Endothelial cell of umbilical vein (primary cell): ENCODE data around the gene CENATAC. TPM values are rescaled to one million over a fixed set of nuclear protein-coding genes. Genes with fewer than 3 reads are reported as not detected.

Experiments
- BruUV-seq: library from RNA; stranded (reverse); fragments of 400-500 nt; replicated peaks from 2 replicates; lab custom pipeline; 2021; lab: Mats Ljungman, UMichigan
- CTCF ChIA-PET: fragments of 300-600, 350-600 bp; sonication (Branson Sonifier 250); formaldehyde crosslinking; loops from one replicate; lab custom pipeline; 2021; ENCODE audit warnings: antibody characterized with exemption, inconsistent platforms; lab: Charles Lee
- POLR2A ChIA-PET: fragments of 300-600, 350-600 bp; sonication (Branson Sonifier 250); formaldehyde crosslinking; loops from one replicate; lab custom pipeline; 2021; ENCODE audit warnings: antibody characterized with exemption, inconsistent platforms; lab: Charles Lee
- DNase-seq: peaks from one replicate; pipeline ENCODE4 v3.0.0-alpha.2; 2011; ENCODE audit warnings: low read depth, low spot score
- FAIRE-seq: peaks from 2 replicates; lab custom pipeline; 2011; peaks lifted over from hg19 to GRCh38; lab: Jason Lieb, UNC
- H2AFZ ChIP-seq: 2 replicates; pipeline ENCODE4 v1.6.0; 2012; ENCODE audit warnings: low read depth, low read length, control low read depth, inconsistent platforms
- H3K27ac ChIP-seq: 2 replicates; pipeline ENCODE4 v1.5.1; 2011; ENCODE audit warnings: low read depth, mild to moderate bottlenecking, control low read depth, low read length, moderate library complexity; ENCODE audit not compliant: insufficient read depth
- H3K27me3 ChIP-seq, 2 experiments: 2 replicates each; pipeline versions ENCODE4 v1.6.0 to v1.6.1; 2011; ENCODE audit warnings: low read length in 2 of 2, mixed read lengths in 1 of 2; ENCODE audit not compliant: control insufficient read depth in 2 of 2, insufficient read depth in 2 of 2
- H3K36me3 ChIP-seq, 2 experiments: 2 replicates in 1 of 2; 3 replicates in 1 of 2; pipeline ENCODE4 v1.5.1; 2011; ENCODE audit warnings: low read length in 2 of 2, mild to moderate bottlenecking in 1 of 2, moderate library complexity in 1 of 2; ENCODE audit not compliant: control insufficient read depth in 2 of 2, insufficient read depth in 2 of 2; ENCODE audit errors: extremely low read depth in 1 of 2
- H3K4me1 ChIP-seq: 3 replicates; pipeline ENCODE4 v1.5.1; 2011; ENCODE audit warnings: mild to moderate bottlenecking, low read length; ENCODE audit not compliant: control insufficient read depth, insufficient read depth; ENCODE audit errors: extremely low read depth
- H3K4me2 ChIP-seq: 2 replicates; pipeline ENCODE4 v1.6.1; 2011; ENCODE audit warnings: low read length, control low read depth, mixed read lengths; ENCODE audit not compliant: insufficient read depth
- H3K4me3 ChIP-seq, 3 experiments: fragments of 200-600 bp in 1 of 3; sonication (generic), shearing (Covaris generic) in 1 of 3; replicated peaks in 1 of 3; 2 replicates each; pipeline ENCODE4 v1.5.1; 2011 to 2016; ENCODE audit warnings: control low read depth in 3 of 3, low read length in 3 of 3, mild to moderate bottlenecking in 2 of 3, inconsistent platforms in 1 of 3, low read depth in 1 of 3, moderate library complexity in 1 of 3; ENCODE audit not compliant: insufficient read depth in 1 of 3
- H3K79me2 ChIP-seq: 2 replicates; pipeline ENCODE4 v1.6.0; 2012; ENCODE audit warnings: low read length, inconsistent platforms; ENCODE audit not compliant: control insufficient read depth, insufficient read depth
- H3K9ac ChIP-seq: replicated peaks from 2 replicates; pipeline ENCODE3; 2011; ENCODE audit warnings: low read length, control low read depth; ENCODE audit not compliant: insufficient read depth; ENCODE audit errors: extremely low read depth
- H3K9me1 ChIP-seq: replicated peaks from 3 replicates; pipeline ENCODE4 v1.6.0; 2011; ENCODE audit warnings: mild to moderate bottlenecking, low read length; ENCODE audit not compliant: control insufficient read depth, insufficient read depth; ENCODE audit errors: extremely low read depth
- H3K9me3 ChIP-seq: replicated peaks from 2 replicates; pipeline ENCODE4 v1.5.1; 2012; ENCODE audit warnings: low read length, inconsistent platforms; ENCODE audit not compliant: control insufficient read depth, insufficient read depth
- H4K20me1 ChIP-seq: replicated peaks from 2 replicates; pipeline ENCODE3; 2011; ENCODE audit warnings: mild to moderate bottlenecking, low read length; ENCODE audit not compliant: control insufficient read depth, insufficient read depth; ENCODE audit errors: extremely low read depth
- EZH2 ChIP-seq: IDR thresholded peaks from 2 replicates; pipeline ENCODE4 v1.6.1; 2012; ENCODE audit warnings: borderline replicate concordance, low read depth, mild to moderate bottlenecking, moderate library complexity, low read length, inconsistent platforms; ENCODE audit not compliant: severe bottlenecking
- GATA2 ChIP-seq: IDR thresholded peaks from 2 replicates; pipeline ENCODE4 v1.7.0; 2011; ENCODE audit warnings: low read depth, mild to moderate bottlenecking, moderate library complexity, mixed read lengths, low read length; ENCODE audit not compliant: insufficient read length, insufficient read depth
- JUN ChIP-seq: IDR thresholded peaks from 2 replicates; pipeline ENCODE4 v1.6.1; 2011; ENCODE audit warnings: borderline replicate concordance, low read depth; ENCODE audit not compliant: insufficient read length, insufficient read depth
- POLR2AphosphoS5 ChIP-seq: IDR thresholded peaks from 2 replicates; pipeline ENCODE4 v1.6.1; 2012; ENCODE audit warnings: low read depth, mild to moderate bottlenecking, control low read depth, low read length, moderate library complexity; ENCODE audit not compliant: insufficient read depth
- dilution Hi-C: fragments of 300-500 bp; cut with MboI; formaldehyde crosslinking; loops from one replicate; pipeline ENCODE4 v1.15.0; 2019; ENCODE audit warnings: low sequenced_read_pairs; ENCODE audit not compliant: extremely low pct_ligation_motif_present
- intact Hi-C: fragments of 100-400 bp; cut with micrococcal nuclease; formaldehyde crosslinking; loops from one replicate; pipeline ENCODE4 v1.10.0; 2022
- microRNA-seq: library from miRNA; unstranded; fragments of <30 nt; microRNA quantifications from one replicate; pipeline ENCODE4 v1.2.0, GENCODE V29; 2021; ENCODE audit warnings: borderline number of aligned reads, borderline replicate concordance
- polyA plus RNA-seq, 4 experiments: library from polyadenylated mRNA; depleted of rRNA in 3 of 4; stranded (reverse) in 3 of 4; unstranded in 1 of 4; fragments of >200 nt; gene quantifications; 2 replicates each; pipeline versions ENCODE4 v1.2.1 to v1.2.3, GENCODE V29; 2011 to 2012; ENCODE audit warnings: missing spikeins in 1 of 4
- small RNA-seq: library from RNA; depleted of rRNA; stranded (forward); fragments of <200 nt; gene quantifications from one replicate; pipeline ENCODE3, GENCODE V24; 2012; ENCODE audit warnings: low replicate concordance, low read depth; ENCODE audit not compliant: insufficient read depth, insufficient read length
- total RNA-seq: library from RNA; stranded (reverse); gene quantifications from 2 replicates; pipeline ENCODE4 v1.2.3, GENCODE V29; 2021
- TF ChIP-seq, protein P1 (sequence below), 2 donors: IDR thresholded peaks; 1 replicate in 1 of 2; 2 replicates in 1 of 2; pipeline ENCODE4 v1.5.1; 2011; ENCODE audit warnings: low read length in 2 of 2, mild to moderate bottlenecking in 2 of 2, moderate library complexity in 2 of 2, control low read depth in 1 of 2, inconsistent platforms in 1 of 2, low read depth in 1 of 2; ENCODE audit not compliant: insufficient read depth in 1 of 2; ENCODE audit errors: extremely low read depth in 1 of 2

The CENATAC gene
- total and polyA plus RNA-seq, 2 donors (not counting 3 experiments of a cell fraction or from before 2014, with no cell fraction given) = 14.2 to 41.8 TPM

GRCh38 chr11:119062779-119063178 is 64.8 kb downstream of the CENATAC start:
- Histone ChIP-seq H2AFZ (no peak overlapping the region), H3K9me1 (no peaks in the 10 kb centered on the region), H3K27me3 (no peaks in the 10 kb centered on the region), H3K9me3 (no peaks in the 10 kb centered on the region), H3K36me3 (no peaks in the 10 kb centered on the region), H3K79me2 (peaks cover under 1% of the 10 kb centered on the region), H3K27ac (no peak overlapping the region), H3K4me3 (no peak overlapping the region), H3K9ac (no peak overlapping the region), H3K4me2 (no peak overlapping the region), H3K4me1 (peaks cover 2% of the 10 kb centered on the region), H4K20me1 (no peaks in the 10 kb centered on the region)
- no TSS peak for BruUV-seq
- no peak for TF ChIP-seq EZH2
- no peak for TF ChIP-seq JUN
- FAIRE-seq = peak; percentile 4
- ChIA-PET CTCF (interaction anchor here (0.9 to 1.1 kb wide), 2 partner anchors 31 to 40 kb away, joined by 3 read pairs; no protein-coding TSS in a partner anchor), POLR2A (no interaction called here)
- DNase-seq = no peak
- intact Hi-C loops = no loop called here
- dilution Hi-C loops = no loop called here

GRCh38 chr11:119065369-119065768 is 67.4 kb downstream of the CENATAC start:
- no TSS peak for BruUV-seq
- Histone ChIP-seq H3K9me1 (no peaks in the 10 kb centered on the region), H3K4me2 (no peak overlapping the region), H3K9me3 (no peaks in the 10 kb centered on the region), H3K4me3 (no peak overlapping the region), H3K36me3 (peaks cover 3 to 4% of the 10 kb centered on the region in 2 experiments), H3K4me1 (peaks cover 3% of the 10 kb centered on the region), H2AFZ (no peak overlapping the region), H3K9ac (no peak overlapping the region), H3K27me3 (no peaks in the 10 kb centered on the region), H3K27ac (no peak overlapping the region), H3K79me2 (peaks cover 14% of the 10 kb centered on the region), H4K20me1 (no peaks in the 10 kb centered on the region)
- intact Hi-C loops = loop anchor here (2.0 to 5.0 kb wide), 3 partner anchors 131 to 273 kb away; partner anchors contain the start of gene MCAM
- no peak for TF ChIP-seq POLR2AphosphoS5
- TF ChIP-seq EZH2 = no peak
- peak; percentile 80 for TF ChIP-seq GATA2
- TF ChIP-seq, protein P1, sequence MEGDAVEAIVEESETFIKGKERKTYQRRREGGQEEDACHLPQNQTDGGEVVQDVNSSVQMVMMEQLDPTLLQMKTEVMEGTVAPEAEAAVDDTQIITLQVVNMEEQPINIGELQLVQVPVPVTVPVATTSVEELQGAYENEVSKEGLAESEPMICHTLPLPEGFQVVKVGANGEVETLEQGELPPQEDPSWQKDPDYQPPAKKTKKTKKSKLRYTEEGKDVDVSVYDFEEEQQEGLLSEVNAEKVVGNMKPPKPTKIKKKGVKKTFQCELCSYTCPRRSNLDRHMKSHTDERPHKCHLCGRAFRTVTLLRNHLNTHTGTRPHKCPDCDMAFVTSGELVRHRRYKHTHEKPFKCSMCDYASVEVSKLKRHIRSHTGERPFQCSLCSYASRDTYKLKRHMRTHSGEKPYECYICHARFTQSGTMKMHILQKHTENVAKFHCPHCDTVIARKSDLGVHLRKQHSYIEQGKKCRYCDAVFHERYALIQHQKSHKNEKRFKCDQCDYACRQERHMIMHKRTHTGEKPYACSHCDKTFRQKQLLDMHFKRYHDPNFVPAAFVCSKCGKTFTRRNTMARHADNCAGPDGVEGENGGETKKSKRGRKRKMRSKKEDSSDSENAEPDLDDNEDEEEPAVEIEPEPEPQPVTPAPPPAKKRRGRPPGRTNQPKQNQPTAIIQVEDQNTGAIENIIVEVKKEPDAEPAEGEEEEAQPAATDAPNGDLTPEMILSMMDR (IDR thresholded peaks at IDR 0.05; ENCODE audit: extremely low read depth in 1 of 2, insufficient read depth in 1 of 2, low read depth in 1 of 2, low read length in 2 of 2) = peak; percentile 25 to 58
- POLR2A ChIA-PET = no interaction called here
- CTCF ChIA-PET = interaction anchor here (0.6 to 2.2 kb wide), 15 partner anchors 9 to 273 kb away, joined by 3 to 9 read pairs (median 3); partner anchors contain the start of genes DPAGT1, HMBS and HYOU1
- dilution Hi-C loops = no loop called here
- DNase-seq (peak; percentile 31), FAIRE-seq (peak; percentile 66)

Small RNAs within 50 kb of the gene (microRNA-seq; reads per million reads assigned to microRNA genes)
- not detected for gene MIR3656

Small RNAs within 50 kb of the gene (small RNA-seq; reads per million reads assigned to genes)
- gene AP003392.2 (not detected), gene RF00017 (not detected), gene RF00019 (not detected)

Other genes starting within 250 kb of the CENATAC start
- 132 and 138 TPM in 2 replicates for gene DDX6, start 207.0 kb upstream of the CENATAC start, total RNA-seq
- gene DDX6, start 207.0 kb upstream of the CENATAC start, polyA plus RNA-seq = 13.2 and 19.1 TPM in 2 replicates
- not detected in 2 replicates for gene CXCR5, start 114.2 kb upstream of the CENATAC start, total RNA-seq
- not detected in 2 replicates for gene CXCR5, start 114.2 kb upstream of the CENATAC start, polyA plus RNA-seq
- gene BCL9L, start 72.2 kb upstream of the CENATAC start, total RNA-seq = 44.7 and 48.8 TPM in 2 replicates
- 7.3 and 10.2 TPM in 2 replicates for gene BCL9L, start 72.2 kb upstream of the CENATAC start, polyA plus RNA-seq
- not detected in 2 replicates for gene UPK2, start 41.8 kb upstream of the CENATAC start, total RNA-seq
- 0.11 and 0.13 TPM in 2 replicates for gene UPK2, start 41.8 kb upstream of the CENATAC start, polyA plus RNA-seq
- not detected in 2 replicates for gene FOXR1, start 26.4 kb upstream of the CENATAC start, total RNA-seq
- gene FOXR1, start 26.4 kb upstream of the CENATAC start, polyA plus RNA-seq = not detected in 2 replicates
- 992 and 1,027 TPM in 2 replicates for gene RPS25, start 20.2 kb downstream of the CENATAC start, total RNA-seq
- 579 and 887 TPM in 2 replicates for gene RPS25, start 20.2 kb downstream of the CENATAC start, polyA plus RNA-seq
- 64.2 and 79.3 TPM in 2 replicates for gene TRAPPC4, start 20.6 kb downstream of the CENATAC start, total RNA-seq
- gene TRAPPC4, start 20.6 kb downstream of the CENATAC start, polyA plus RNA-seq = 180 and 224 TPM in 2 replicates
- gene SLC37A4, start 32.7 kb downstream of the CENATAC start, total RNA-seq = 19.9 and 21.5 TPM in 2 replicates
- 36.5 and 41.9 TPM in 2 replicates for gene SLC37A4, start 32.7 kb downstream of the CENATAC start, polyA plus RNA-seq
- 286 and 302 TPM in 2 replicates for gene HYOU1, start 59.1 kb downstream of the CENATAC start, total RNA-seq
- 318 and 355 TPM in 2 replicates for gene HYOU1, start 59.1 kb downstream of the CENATAC start, polyA plus RNA-seq
- gene VPS11, start 69.7 kb downstream of the CENATAC start, total RNA-seq = 27.0 and 31.0 TPM in 2 replicates
- 25.4 and 26.4 TPM in 2 replicates for gene VPS11, start 69.7 kb downstream of the CENATAC start, polyA plus RNA-seq
- gene HMBS, start 86.7 kb downstream of the CENATAC start, total RNA-seq = 13.5 and 16.1 TPM in 2 replicates
- gene HMBS, start 86.7 kb downstream of the CENATAC start, polyA plus RNA-seq = 23.9 and 24.8 TPM in 2 replicates
- 48.4 and 62.0 TPM in 2 replicates for gene DPAGT1, start 103.7 kb downstream of the CENATAC start, total RNA-seq
- gene DPAGT1, start 103.7 kb downstream of the CENATAC start, polyA plus RNA-seq = 203 and 212 TPM in 2 replicates
- 10.4 and 10.5 TPM in 2 replicates for gene C2CD2L, start 109.2 kb downstream of the CENATAC start, total RNA-seq
- gene C2CD2L, start 109.2 kb downstream of the CENATAC start, polyA plus RNA-seq = 9.1 and 10.2 TPM in 2 replicates
- 32.6 and 33.4 TPM in 2 replicates for gene HINFP, start 123.4 kb downstream of the CENATAC start, total RNA-seq
- 30.8 and 34.6 TPM in 2 replicates for gene HINFP, start 123.4 kb downstream of the CENATAC start, polyA plus RNA-seq
- 0.67 and 1.7 TPM in 2 replicates for gene ABCG4, start 150.9 kb downstream of the CENATAC start, total RNA-seq
- gene ABCG4, start 150.9 kb downstream of the CENATAC start, polyA plus RNA-seq = 1.0 TPM in 2 replicates
- 14.6 and 15.1 TPM in 2 replicates for gene NLRX1, start 170.6 kb downstream of the CENATAC start, total RNA-seq
- 15.5 and 18.3 TPM in 2 replicates for gene NLRX1, start 170.6 kb downstream of the CENATAC start, polyA plus RNA-seq
- not detected in 2 replicates for gene NHERF4, start 187.3 kb downstream of the CENATAC start, total RNA-seq
- not detected in 2 replicates for gene NHERF4, start 187.3 kb downstream of the CENATAC start, polyA plus RNA-seq
- 40.1 and 41.5 TPM in 2 replicates for gene CBL, start 208.2 kb downstream of the CENATAC start, total RNA-seq
- gene CBL, start 208.2 kb downstream of the CENATAC start, polyA plus RNA-seq = 12.5 and 15.5 TPM in 2 replicates